HepG2 (cell line): ENCODE results near the gene FLT3LG. TPM values are rescaled to one million over a fixed set of nuclear protein-coding genes. Genes with fewer than 3 reads are reported as not detected.

ENCODE experiments used
- BHLHE40 ChIP-seq: IDR thresholded peaks from 2 replicates; pipeline ENCODE4 v1.6.1; 2011; ENCODE audit warnings: low read length, improper control_type of control experiment
- HMG20A ChIP-seq: IDR thresholded peaks from 2 replicates; pipeline ENCODE4 v1.6.1; 2016; ENCODE audit warnings: borderline replicate concordance
- ISL2 ChIP-seq: sonication (generic); formaldehyde crosslinking; IDR thresholded peaks from 2 replicates; pipeline ENCODE4 v1.5.0; 2020; ENCODE audit warnings: missing genetic modification reagents
- KAT2B ChIP-seq: fragments of 150-350 bp; IDR thresholded peaks from 2 replicates; pipeline ENCODE4 v1.6.1; 2014; ENCODE audit warnings: low read depth, low read length, borderline replicate concordance
- SIN3B ChIP-seq: fragments of 150-350 bp; IDR thresholded peaks from 2 replicates; pipeline ENCODE4 v1.6.1; 2014; ENCODE audit warnings: low read length
- SMARCC2 ChIP-seq: fragments of 450-650 bp; IDR thresholded peaks from 2 replicates; pipeline ENCODE4 v1.6.1; 2017; ENCODE audit warnings: antibody characterized with exemption, mild to moderate bottlenecking
- TGIF2 ChIP-seq: IDR thresholded peaks from 2 replicates; pipeline ENCODE4 v1.6.1; 2016; ENCODE audit warnings: control low read depth, missing compliant biosample characterization
- YEATS2 ChIP-seq: sonication (generic); formaldehyde crosslinking; IDR thresholded peaks from 2 replicates; pipeline ENCODE4 v1.4.0; 2020; ENCODE audit warnings: missing genetic modification reagents, borderline replicate concordance
- ZFP36L1 ChIP-seq: sonication (generic); formaldehyde crosslinking; IDR thresholded peaks from 2 replicates; pipeline ENCODE4 v1.8.0; 2022; ENCODE audit warnings: mild to moderate bottlenecking, missing genetic modification reagents, moderate library complexity
- ZFP41 ChIP-seq: sonication (generic); formaldehyde crosslinking; IDR thresholded peaks from 2 replicates; pipeline ENCODE4 v1.4.0; 2020; ENCODE audit warnings: mild to moderate bottlenecking, missing genetic modification reagents, borderline replicate concordance
- ZIK1 ChIP-seq: sonication (generic); formaldehyde crosslinking; IDR thresholded peaks from 2 replicates; pipeline ENCODE4 v1.5.0; 2020; ENCODE audit warnings: mild to moderate bottlenecking, low read depth, missing genetic modification reagents, borderline replicate concordance
- ZMAT3 ChIP-seq: sonication (generic); formaldehyde crosslinking; conservative IDR thresholded peaks from 2 replicates; pipeline ENCODE4 v1.7.0; 2021; ENCODE audit warnings: missing genetic modification reagents
- ZNF24 ChIP-seq: fragments of 450-650 bp; IDR thresholded peaks from 2 replicates; pipeline ENCODE4 v1.6.1; 2017; ENCODE audit warnings: antibody characterized with exemption, mild to moderate bottlenecking
- ZNF562 ChIP-seq: sonication (generic); formaldehyde crosslinking; IDR thresholded peaks from 2 replicates; pipeline ENCODE4 v1.8.0; 2022; ENCODE audit warnings: missing genetic modification reagents, borderline replicate concordance
- ZNF883 ChIP-seq: sonication (generic); formaldehyde crosslinking; IDR thresholded peaks from 2 replicates; pipeline ENCODE4 v1.5.1; 2020; ENCODE audit warnings: mild to moderate bottlenecking, missing genetic modification reagents; ENCODE audit errors: not compliant biosample characterization
- ZSCAN12 ChIP-seq: sonication (generic); formaldehyde crosslinking; IDR thresholded peaks from 2 replicates; pipeline ENCODE4 v1.9.0; 2021; ENCODE audit warnings: mild to moderate bottlenecking, missing genetic modification reagents
- ZXDC ChIP-seq: sonication (generic); formaldehyde crosslinking; IDR thresholded peaks from 2 replicates; pipeline ENCODE4 v1.5.0; 2020; ENCODE audit warnings: mild to moderate bottlenecking, missing genetic modification reagents
- polyA plus RNA-seq, 8 experiments: library from polyadenylated mRNA; depleted of rRNA in 3 of 8; stranded (reverse) in 7 of 8; unstranded in 1 of 8; fragments of >200 nt; fragmentation: Illumina TruSeq in 4 of 8; extraction: Trizol in 4 of 8; gene quantifications; 2 replicates each; pipeline versions ENCODE4 v1.2.1 to v1.2.3, GENCODE V29; 2011 to 2016; ENCODE audit warnings: low read depth in 4 of 8, missing spikeins in 1 of 8, mixed read lengths in 1 of 8; ENCODE audit not compliant: insufficient read depth in 1 of 8
- total RNA-seq, 5 experiments: library from RNA; depleted of rRNA; stranded (reverse); fragments of >200 nt; fragmentation: Illumina TruSeq; extraction: Trizol; gene quantifications; 2 replicates each; pipeline ENCODE4 v1.2.3, GENCODE V29; 2016; ENCODE audit warnings: low read depth in 1 of 5
- TF ChIP-seq, protein P1 (sequence below): sonication (generic); formaldehyde crosslinking; IDR thresholded peaks from 2 replicates; pipeline ENCODE4 v1.4.0; 2020; ENCODE audit warnings: missing genetic modification reagents, mild to moderate bottlenecking, borderline replicate concordance
- TF ChIP-seq, protein P2 (sequence below): sonication (generic); formaldehyde crosslinking; IDR thresholded peaks from 2 replicates; pipeline ENCODE4 v1.4.0; 2020; ENCODE audit warnings: missing genetic modification reagents
- TF ChIP-seq, protein P3 (sequence below): sonication (generic); formaldehyde crosslinking; conservative IDR thresholded peaks from 2 replicates; pipeline ENCODE4 v1.8.0; 2022; ENCODE audit warnings: mild to moderate bottlenecking, moderate library complexity, missing genetic modification reagents

Gene FLT3LG
- total and polyA plus RNA-seq, 2 of the 13 experiments (the other 11 are each of a cell fraction or from before 2014, with no cell fraction given) = 1.5 to 2.6 TPM

DNA sequence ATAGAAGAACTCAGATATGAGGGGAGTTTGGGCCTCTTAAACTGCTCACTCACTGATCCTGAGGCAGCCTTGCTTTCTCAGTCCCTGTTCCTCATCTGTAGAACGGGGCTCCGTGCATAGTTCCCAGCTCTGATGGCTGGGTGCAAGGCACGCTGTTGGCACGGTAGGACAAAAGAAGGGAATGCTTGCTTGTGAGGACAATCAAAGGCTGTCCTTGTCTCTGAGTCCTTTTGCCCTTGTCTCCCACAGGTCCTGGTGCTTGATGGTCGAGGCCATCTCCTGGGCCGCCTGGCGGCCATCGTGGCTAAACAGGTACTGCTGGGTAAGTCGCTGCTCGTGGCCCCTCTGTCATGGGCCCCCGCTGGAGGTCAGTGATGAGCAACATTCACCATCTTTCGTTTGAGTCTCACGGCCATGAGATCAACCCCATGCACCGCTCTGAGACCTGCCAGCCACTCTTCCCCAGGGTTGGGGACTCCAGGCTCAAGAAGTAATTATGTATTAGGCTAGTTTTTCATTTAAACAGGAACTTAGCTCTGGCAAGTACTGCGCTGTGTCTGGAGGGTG, 15.7 kb downstream of the FLT3LG start (continued):
- TF ChIP-seq ISL2 (CRISPR knock-in tag) (no peak), BHLHE40 (no peak), ZXDC (CRISPR knock-in tag) (no peak), YEATS2 (CRISPR knock-in tag) (peak; percentile 34; the same call in 1 of the 2 replicates), KAT2B (no peak), TGIF2 (CRISPR knock-in tag) (no peak; the same call in 1 of the 2 replicates), ZSCAN12 (CRISPR knock-in tag) (no peak), ZFP36L1 (no peak), ZNF883 (CRISPR knock-in tag) (no peak), ZMAT3 (CRISPR knock-in tag) (no peak), ZNF24 (no peak), SIN3B (no peak), ZIK1 (no peak), HMG20A (CRISPR knock-in tag) (no peak), SMARCC2 (no peak), ZFP41 (CRISPR knock-in tag) (no peak), ZNF562 (CRISPR knock-in tag) (no peak)
- TF ChIP-seq, protein P1, sequence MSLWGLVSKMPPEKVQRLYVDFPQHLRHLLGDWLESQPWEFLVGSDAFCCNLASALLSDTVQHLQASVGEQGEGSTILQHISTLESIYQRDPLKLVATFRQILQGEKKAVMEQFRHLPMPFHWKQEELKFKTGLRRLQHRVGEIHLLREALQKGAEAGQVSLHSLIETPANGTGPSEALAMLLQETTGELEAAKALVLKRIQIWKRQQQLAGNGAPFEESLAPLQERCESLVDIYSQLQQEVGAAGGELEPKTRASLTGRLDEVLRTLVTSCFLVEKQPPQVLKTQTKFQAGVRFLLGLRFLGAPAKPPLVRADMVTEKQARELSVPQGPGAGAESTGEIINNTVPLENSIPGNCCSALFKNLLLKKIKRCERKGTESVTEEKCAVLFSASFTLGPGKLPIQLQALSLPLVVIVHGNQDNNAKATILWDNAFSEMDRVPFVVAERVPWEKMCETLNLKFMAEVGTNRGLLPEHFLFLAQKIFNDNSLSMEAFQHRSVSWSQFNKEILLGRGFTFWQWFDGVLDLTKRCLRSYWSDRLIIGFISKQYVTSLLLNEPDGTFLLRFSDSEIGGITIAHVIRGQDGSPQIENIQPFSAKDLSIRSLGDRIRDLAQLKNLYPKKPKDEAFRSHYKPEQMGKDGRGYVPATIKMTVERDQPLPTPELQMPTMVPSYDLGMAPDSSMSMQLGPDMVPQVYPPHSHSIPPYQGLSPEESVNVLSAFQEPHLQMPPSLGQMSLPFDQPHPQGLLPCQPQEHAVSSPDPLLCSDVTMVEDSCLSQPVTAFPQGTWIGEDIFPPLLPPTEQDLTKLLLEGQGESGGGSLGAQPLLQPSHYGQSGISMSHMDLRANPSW (CRISPR knock-in tag) = no peak
- TF ChIP-seq, protein P2, sequence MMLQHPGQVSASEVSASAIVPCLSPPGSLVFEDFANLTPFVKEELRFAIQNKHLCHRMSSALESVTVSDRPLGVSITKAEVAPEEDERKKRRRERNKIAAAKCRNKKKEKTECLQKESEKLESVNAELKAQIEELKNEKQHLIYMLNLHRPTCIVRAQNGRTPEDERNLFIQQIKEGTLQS (CRISPR knock-in tag) = no peak; the same call in 1 of the 2 replicates
- TF ChIP-seq, protein P3, sequence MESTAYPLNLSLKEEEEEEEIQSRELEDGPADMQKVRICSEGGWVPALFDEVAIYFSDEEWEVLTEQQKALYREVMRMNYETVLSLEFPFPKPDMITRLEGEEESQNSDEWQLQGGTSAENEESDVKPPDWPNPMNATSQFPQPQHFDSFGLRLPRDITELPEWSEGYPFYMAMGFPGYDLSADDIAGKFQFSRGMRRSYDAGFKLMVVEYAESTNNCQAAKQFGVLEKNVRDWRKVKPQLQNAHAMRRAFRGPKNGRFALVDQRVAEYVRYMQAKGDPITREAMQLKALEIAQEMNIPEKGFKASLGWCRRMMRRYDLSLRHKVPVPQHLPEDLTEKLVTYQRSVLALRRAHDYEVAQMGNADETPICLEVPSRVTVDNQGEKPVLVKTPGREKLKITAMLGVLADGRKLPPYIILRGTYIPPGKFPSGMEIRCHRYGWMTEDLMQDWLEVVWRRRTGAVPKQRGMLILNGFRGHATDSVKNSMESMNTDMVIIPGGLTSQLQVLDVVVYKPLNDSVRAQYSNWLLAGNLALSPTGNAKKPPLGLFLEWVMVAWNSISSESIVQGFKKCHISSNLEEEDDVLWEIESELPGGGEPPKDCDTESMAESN (CRISPR knock-in tag) = no peak
